ENCODE measurements around the gene LRCH2. TPM values are rescaled to one million over a fixed set of nuclear protein-coding genes. Genes with fewer than 3 reads are reported as not detected.
"Not testable (repeated sequence)": the region's sequence is repeated elsewhere in the genome, so short reads cannot be mapped to it uniquely, and the experiment has no call there.

The LRCH2 gene
- total RNA-seq, 2 experiments from 2014 or later: not detected

DNA sequence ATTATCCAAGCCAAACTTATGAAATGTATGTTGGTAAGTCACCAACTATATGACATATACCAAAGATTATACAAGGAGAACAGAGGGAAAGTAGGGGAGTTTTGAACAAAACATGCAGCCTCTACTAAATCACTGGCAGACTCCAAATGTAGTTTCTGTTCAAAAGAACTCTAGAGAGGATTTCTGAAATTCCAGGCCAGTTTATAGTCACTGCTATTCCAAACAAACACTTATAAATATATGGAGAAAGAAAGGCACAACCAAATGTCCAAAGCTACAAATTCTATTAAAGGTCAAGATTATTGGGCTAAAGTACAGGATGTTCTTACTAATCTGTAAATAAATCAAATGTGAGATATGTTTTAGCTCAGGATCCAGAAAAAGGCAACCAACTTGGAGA, 2.7 kb upstream of the LRCH2 start:
- no peaks in the 10 kb centered on the region for H3K4me1 Mint-ChIP-seq
- POLR2A ChIA-PET: no interaction called here
- H3K36me3 Mint-ChIP-seq (ENCODE audit: low read depth): no peaks in the 10 kb centered on the region
- CTCF ChIA-PET: no interaction called here
- no peak for DNase-seq
- H3K27me3 Mint-ChIP-seq: peaks cover 21% of the 10 kb centered on the region
- no peak overlapping the region for H3K4me3 Mint-ChIP-seq
- no peak overlapping the region for H3K27ac Mint-ChIP-seq
- H3K9me3 Mint-ChIP-seq: no peaks in the 10 kb centered on the region

- Mint-ChIP-seq H3K27me3 (peaks cover 21% of the 10 kb centered on the region), H3K4me3 (no peak overlapping the region), H3K36me3 (ENCODE audit: low read depth) (no peaks in the 10 kb centered on the region), H3K4me1 (no peaks in the 10 kb centered on the region), H3K9me3 (no peaks in the 10 kb centered on the region), H3K27ac (no peak overlapping the region)
- CTCF ChIA-PET: no interaction called here
- DNase-seq: no peak
- POLR2A ChIA-PET: no interaction called here
These were observed 565 bp upstream of the LRCH2 start for GRCh38 chrX:115234461-115234860.

DNA sequence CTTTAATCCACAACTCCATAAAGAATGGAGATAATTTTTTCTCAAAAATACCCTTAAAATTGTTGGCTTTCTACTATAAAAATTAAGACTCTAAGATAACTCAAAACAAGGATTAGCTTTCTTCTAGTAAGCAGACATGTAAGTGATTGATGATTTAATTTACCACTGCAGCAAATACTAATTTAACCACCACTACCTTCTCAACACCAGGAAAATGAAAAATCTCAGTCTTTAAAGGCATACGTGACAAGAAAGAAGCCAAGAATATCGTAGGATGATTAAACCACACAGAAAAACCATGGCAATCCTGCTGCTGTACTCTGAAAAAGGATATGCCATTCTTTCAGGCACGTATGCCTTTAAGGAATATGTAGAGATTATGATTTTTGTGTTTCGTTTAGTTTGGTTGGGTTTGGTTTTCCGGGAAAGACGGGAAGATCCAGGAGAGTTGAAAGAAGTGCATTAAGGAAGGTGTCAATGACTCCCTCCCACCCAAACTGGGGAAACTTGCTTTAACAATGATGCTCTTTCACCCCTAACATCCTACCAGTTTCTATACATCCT, 881 bp downstream of the LRCH2 start:
- CTCF ChIA-PET: no interaction called here
- peaks cover 21% of the 10 kb centered on the region for H3K27me3 Mint-ChIP-seq
- no peaks in the 10 kb centered on the region for H3K9me3 Mint-ChIP-seq
- no peaks in the 10 kb centered on the region for H3K4me1 Mint-ChIP-seq
- no peak for DNase-seq
- H3K4me3 Mint-ChIP-seq: no peak overlapping the region
- no peak overlapping the region for H3K27ac Mint-ChIP-seq
- H3K36me3 Mint-ChIP-seq (ENCODE audit: low read depth): no peaks in the 10 kb centered on the region
- POLR2A ChIA-PET: no interaction called here

GRCh38 chrX:115229337-115230003, 4.4 kb downstream of the LRCH2 start:
- no peak overlapping the region for H3K4me3 Mint-ChIP-seq
- H3K27me3 Mint-ChIP-seq: peaks cover 15% of the 10 kb centered on the region
- ChIA-PET CTCF (no interaction called here), POLR2A (no interaction called here)
- no peaks in the 10 kb centered on the region for H3K36me3 Mint-ChIP-seq (ENCODE audit: low read depth)
- no peak overlapping the region for H3K27ac Mint-ChIP-seq
- H3K4me1 Mint-ChIP-seq: no peaks in the 10 kb centered on the region
- no peaks in the 10 kb centered on the region for H3K9me3 Mint-ChIP-seq
- DNase-seq: no peak

GRCh38 chrX:115226929-115227328, 7.0 kb downstream of the LRCH2 start:
- POLR2A ChIA-PET: no interaction called here
- no peak for DNase-seq
- Mint-ChIP-seq H3K36me3 (ENCODE audit: low read depth) (no peaks in the 10 kb centered on the region), H3K9me3 (no peaks in the 10 kb centered on the region), H3K27me3 (peaks cover 3% of the 10 kb centered on the region), H3K4me1 (no peaks in the 10 kb centered on the region), H3K27ac (no peak overlapping the region), H3K4me3 (no peak overlapping the region)
- CTCF ChIA-PET: no interaction called here

GRCh38 chrX:115217346-115217745, 16.6 kb downstream of the LRCH2 start:
- POLR2A ChIA-PET; H3K4me1 Mint-ChIP-seq; CTCF ChIA-PET; H3K9me3 Mint-ChIP-seq; H3K4me3 Mint-ChIP-seq; DNase-seq; H3K36me3 Mint-ChIP-seq (ENCODE audit: low read depth); H3K27me3 Mint-ChIP-seq; H3K27ac Mint-ChIP-seq: not testable (repeated sequence)

GRCh38 chrX:115214605-115215004, 19.3 kb downstream of the LRCH2 start:
- no peaks in the 10 kb centered on the region for H3K9me3 Mint-ChIP-seq
- H3K4me3 Mint-ChIP-seq: no peak overlapping the region
- CTCF ChIA-PET: no interaction called here

GRCh38 chrX:115214151-115214550, 19.7 kb downstream of the LRCH2 start:
- no peak overlapping the region for H3K4me3 Mint-ChIP-seq
- H3K36me3 Mint-ChIP-seq (ENCODE audit: low read depth): no peaks in the 10 kb centered on the region

More at GRCh38 chrX:115214605-115215004, 19.3 kb downstream of the LRCH2 start:
- no peaks in the 10 kb centered on the region for H3K4me1 Mint-ChIP-seq
- no peaks in the 10 kb centered on the region for H3K27me3 Mint-ChIP-seq
- DNase-seq: no peak
- POLR2A ChIA-PET: no interaction called here
- no peaks in the 10 kb centered on the region for H3K36me3 Mint-ChIP-seq (ENCODE audit: low read depth)
- no peak overlapping the region for H3K27ac Mint-ChIP-seq

GRCh38 chrX:115209547-115209946, 24.3 kb downstream of the LRCH2 start:
- H3K9me3 Mint-ChIP-seq; H3K4me1 Mint-ChIP-seq; POLR2A ChIA-PET; H3K27ac Mint-ChIP-seq; DNase-seq; H3K36me3 Mint-ChIP-seq (ENCODE audit: low read depth); CTCF ChIA-PET; H3K4me3 Mint-ChIP-seq; H3K27me3 Mint-ChIP-seq: not testable (repeated sequence)

More at GRCh38 chrX:115214151-115214550, 19.7 kb downstream of the LRCH2 start:
- CTCF ChIA-PET: no interaction called here
- POLR2A ChIA-PET: no interaction called here
- no peak overlapping the region for H3K27ac Mint-ChIP-seq
- H3K4me1 Mint-ChIP-seq: no peaks in the 10 kb centered on the region
- H3K9me3 Mint-ChIP-seq: no peaks in the 10 kb centered on the region
- no peak for DNase-seq
- H3K27me3 Mint-ChIP-seq: no peaks in the 10 kb centered on the region

DNA sequence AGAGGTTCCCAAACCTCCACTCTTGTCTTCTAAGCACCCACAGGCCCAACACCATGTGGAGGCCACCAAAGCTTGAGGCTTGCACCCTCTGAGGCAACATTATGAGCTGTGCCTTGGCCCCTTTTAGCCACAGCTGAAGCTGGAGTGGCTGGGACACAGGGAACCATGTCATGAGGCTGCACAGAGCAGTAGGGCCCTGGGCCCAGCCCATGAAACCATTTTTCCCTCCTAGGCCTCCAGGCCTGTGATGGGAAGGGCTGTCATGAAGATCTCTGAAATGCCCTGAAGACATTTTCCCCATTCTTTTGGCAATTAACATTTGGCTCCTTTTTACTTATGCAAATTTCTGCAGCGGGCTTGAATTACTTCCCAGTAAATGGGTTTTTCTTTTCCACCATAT, 29.9 kb downstream of the LRCH2 start:
- Mint-ChIP-seq H3K9me3 (no peaks in the 10 kb centered on the region), H3K27ac (no peak overlapping the region), H3K36me3 (ENCODE audit: low read depth) (no peaks in the 10 kb centered on the region), H3K27me3 (no peaks in the 10 kb centered on the region), H3K4me3 (no peak overlapping the region), H3K4me1 (no peaks in the 10 kb centered on the region)
- POLR2A ChIA-PET: no interaction called here
- CTCF ChIA-PET: no interaction called here
- DNase-seq: no peak

- CTCF ChIA-PET: no interaction called here
- no peak for DNase-seq
- H3K36me3 Mint-ChIP-seq (ENCODE audit: low read depth): no peaks in the 10 kb centered on the region
- H3K9me3 Mint-ChIP-seq: peaks cover 2% of the 10 kb centered on the region
- no peak overlapping the region for H3K27ac Mint-ChIP-seq
- no peaks in the 10 kb centered on the region for H3K27me3 Mint-ChIP-seq
- H3K4me3 Mint-ChIP-seq: no peak overlapping the region
- H3K4me1 Mint-ChIP-seq: no peaks in the 10 kb centered on the region
- POLR2A ChIA-PET: no interaction called here
These were observed 41.6 kb downstream of the LRCH2 start for GRCh38 chrX:115192244-115192700.

GRCh38 chrX:115191490-115192243, 42.2 kb downstream of the LRCH2 start:
- Mint-ChIP-seq H3K4me1 (no peaks in the 10 kb centered on the region), H3K36me3 (ENCODE audit: low read depth) (no peaks in the 10 kb centered on the region), H3K4me3 (no peak overlapping the region), H3K9me3 (peaks cover 2% of the 10 kb centered on the region), H3K27me3 (no peaks in the 10 kb centered on the region), H3K27ac (no peak overlapping the region)
- POLR2A ChIA-PET: no interaction called here
- CTCF ChIA-PET: no interaction called here
- DNase-seq: no peak

DNA sequence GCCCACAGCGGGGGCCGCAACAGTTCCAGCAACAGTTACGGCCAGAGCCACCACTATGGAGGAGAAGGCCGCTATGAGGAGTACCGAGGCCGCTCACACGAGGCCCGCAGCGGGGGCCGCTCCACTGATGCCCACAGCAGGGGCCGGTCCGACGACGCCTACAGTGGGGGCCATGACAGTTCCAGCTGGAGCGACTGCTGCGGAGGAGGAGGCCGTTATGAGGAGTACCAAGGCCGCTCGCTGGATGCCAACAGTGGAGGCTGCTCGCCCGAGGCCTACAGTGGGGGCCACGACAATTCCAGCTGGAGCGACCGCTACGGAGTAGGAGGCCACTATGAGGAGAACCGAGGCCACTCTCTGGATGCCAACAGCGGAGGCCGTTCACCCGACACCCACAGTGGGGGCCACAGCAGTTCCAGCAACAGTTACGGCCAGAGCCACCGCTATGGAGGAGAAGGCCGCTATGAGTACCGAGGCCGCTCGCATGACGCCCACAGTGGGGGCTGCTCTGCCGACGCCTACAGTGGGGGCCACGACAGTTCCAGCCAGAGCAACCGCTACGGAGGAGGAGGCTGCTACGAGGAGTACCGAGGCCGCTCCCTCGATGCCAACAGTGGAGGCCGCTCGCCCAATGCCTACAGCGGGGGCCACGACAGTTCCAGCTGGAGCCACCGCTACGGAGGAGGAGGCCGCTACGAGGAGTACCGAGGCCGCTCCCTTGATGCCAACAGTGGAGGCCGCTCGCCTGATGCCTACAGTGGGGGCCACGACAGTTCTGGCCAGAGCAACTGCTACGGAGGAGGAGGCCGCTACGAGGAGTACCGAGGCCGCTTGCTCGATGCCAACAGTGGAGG, 43.0 kb downstream of the LRCH2 start:
- Mint-ChIP-seq H3K36me3 (ENCODE audit: low read depth) (no peaks in the 10 kb centered on the region), H3K4me3 (no peak overlapping the region), H3K27me3 (no peaks in the 10 kb centered on the region), H3K27ac (no peak overlapping the region), H3K4me1 (no peaks in the 10 kb centered on the region), H3K9me3 (peaks cover 2% of the 10 kb centered on the region)
- CTCF ChIA-PET: no interaction called here
- POLR2A ChIA-PET: no interaction called here
- DNase-seq: no peak
